ENCODE results near the gene ERC2.

ERC2 gene

GRCh38 chr3:55719508-55719907 is 748.8 kb downstream of the ERC2 start:
- H3K4me3 ChIP-seq (ENCODE audit: low read depth, low read length), result no peak overlapping the region
- no peak for DNase-seq (ENCODE audit: low read depth)
- no peak for TF ChIP-seq MAX (IDR thresholded peaks at IDR 0.05; ENCODE audit: low read depth, low read length)
- TF ChIP-seq POLR2A (IDR thresholded peaks at IDR 0.05; ENCODE audit: extremely low read depth, insufficient read length), result no peak
- TF ChIP-seq MYC (IDR thresholded peaks at IDR 0.05; ENCODE audit: low read depth, low read length), result no peak
- TF ChIP-seq CTCF (IDR thresholded peaks at IDR 0.05; ENCODE audit: low read depth, low read length), result no peak

GRCh38 chr3:55719006-55719405 is 749.3 kb downstream of the ERC2 start:
- TF ChIP-seq MYC (IDR thresholded peaks at IDR 0.05; ENCODE audit: low read depth, low read length) (no peak), MAX (IDR thresholded peaks at IDR 0.05; ENCODE audit: low read depth, low read length) (no peak), CTCF (IDR thresholded peaks at IDR 0.05; ENCODE audit: low read depth, low read length) (no peak), POLR2A (IDR thresholded peaks at IDR 0.05; ENCODE audit: extremely low read depth, insufficient read length) (no peak)
- H3K4me3 ChIP-seq (ENCODE audit: low read depth, low read length), result no peak overlapping the region
- no peak for DNase-seq (ENCODE audit: low read depth)

- TF ChIP-seq MAX (IDR thresholded peaks at IDR 0.05; ENCODE audit: low read depth, low read length) (no peak), CTCF (IDR thresholded peaks at IDR 0.05; ENCODE audit: low read depth, low read length) (no peak), MYC (IDR thresholded peaks at IDR 0.05; ENCODE audit: low read depth, low read length) (no peak), POLR2A (IDR thresholded peaks at IDR 0.05; ENCODE audit: extremely low read depth, insufficient read length) (no peak)
- H3K4me3 ChIP-seq (ENCODE audit: low read depth, low read length), result no peak overlapping the region
- DNase-seq (ENCODE audit: low read depth), result no peak
Observed at GRCh38 chr3:55718521-55718921, 749.7 kb downstream of the ERC2 start.

GRCh38 chr3:55718074-55718473 is 750.2 kb downstream of the ERC2 start:
- TF ChIP-seq CTCF (IDR thresholded peaks at IDR 0.05; ENCODE audit: low read depth, low read length) (no peak), POLR2A (IDR thresholded peaks at IDR 0.05; ENCODE audit: extremely low read depth, insufficient read length) (no peak), MYC (IDR thresholded peaks at IDR 0.05; ENCODE audit: low read depth, low read length) (no peak), MAX (IDR thresholded peaks at IDR 0.05; ENCODE audit: low read depth, low read length) (no peak)
- no peak overlapping the region for H3K4me3 ChIP-seq (ENCODE audit: low read depth, low read length)
- no peak for DNase-seq (ENCODE audit: low read depth)

- no peak overlapping the region for H3K4me3 ChIP-seq (ENCODE audit: low read depth, low read length)
- TF ChIP-seq MYC (IDR thresholded peaks at IDR 0.05; ENCODE audit: low read depth, low read length) (no peak), MAX (IDR thresholded peaks at IDR 0.05; ENCODE audit: low read depth, low read length) (no peak), POLR2A (IDR thresholded peaks at IDR 0.05; ENCODE audit: extremely low read depth, insufficient read length) (no peak), CTCF (IDR thresholded peaks at IDR 0.05; ENCODE audit: low read depth, low read length) (no peak)
- DNase-seq (ENCODE audit: low read depth), result no peak
Observed at GRCh38 chr3:55717481-55717880, 750.8 kb downstream of the ERC2 start.

Measured in NB4 (cell line).